T47D (cell line): ENCODE results near the gene INPP5A.

Experiments
- DNase-seq, 2 experiments: peaks; one replicate each; pipeline versions ENCODE4 v3.0.0 to v3.0.0-alpha.2; 2011 to 2012; ENCODE audit warnings: low read depth in 1 of 2, low spot score in 1 of 2
- JUND ChIP-seq: IDR thresholded peaks from 2 replicates; pipeline ENCODE4 v1.6.1; 2012; ENCODE audit warnings: low read depth
- in situ Hi-C: cut with HindIII; loops from 2 replicates; pipeline ENCODE4 v1.10.0; 2016; ENCODE audit warnings: low sequenced_read_pairs, low pct_unique_long_range_greater_than_20kb

The INPP5A gene

DNA sequence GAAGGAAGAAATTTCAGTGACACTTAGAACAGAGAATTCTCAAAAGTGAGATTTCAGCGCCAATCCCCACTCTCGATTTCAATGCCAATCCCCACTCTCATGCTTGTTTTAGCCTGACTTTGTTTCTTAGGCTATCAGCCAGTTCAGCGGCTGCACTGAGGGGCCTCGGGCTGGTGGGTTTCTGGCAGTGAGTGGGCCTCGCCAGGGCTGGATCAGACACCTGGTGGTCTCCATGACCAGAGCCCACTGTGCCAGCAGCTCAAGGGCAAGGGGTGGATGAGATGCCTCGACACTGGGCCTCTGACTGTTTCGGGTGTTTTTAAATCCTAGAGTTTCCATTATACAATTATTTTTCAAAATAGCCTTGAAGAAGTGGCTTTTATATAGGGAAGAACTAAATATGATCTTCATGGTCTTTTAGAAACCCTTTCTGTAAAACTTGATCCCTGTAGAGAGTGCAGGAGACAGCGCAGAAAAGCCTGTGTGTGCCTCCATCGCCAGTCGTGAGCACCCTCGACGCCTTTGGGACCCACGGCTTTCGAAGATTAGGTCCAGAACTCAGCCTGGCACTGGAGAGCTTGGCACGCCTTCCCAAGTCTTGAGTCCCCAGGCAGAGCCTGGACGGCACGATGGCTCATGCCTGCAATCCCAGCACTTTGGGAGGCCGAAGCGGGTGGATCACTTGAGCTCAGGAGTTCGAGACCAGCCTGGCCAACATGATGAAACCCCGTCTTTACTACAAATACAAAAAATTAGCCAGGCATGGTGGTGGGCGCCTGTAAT is 76.2 kb downstream of the INPP5A start:
- no peak for TF ChIP-seq JUND
- no peak for DNase-seq
- in situ Hi-C loops: no loop called here

GRCh38 chr10:132614431-132615340 is 77.1 kb downstream of the INPP5A start:
- in situ Hi-C loops: no loop called here
- no peak for DNase-seq
- no peak for TF ChIP-seq JUND

DNA sequence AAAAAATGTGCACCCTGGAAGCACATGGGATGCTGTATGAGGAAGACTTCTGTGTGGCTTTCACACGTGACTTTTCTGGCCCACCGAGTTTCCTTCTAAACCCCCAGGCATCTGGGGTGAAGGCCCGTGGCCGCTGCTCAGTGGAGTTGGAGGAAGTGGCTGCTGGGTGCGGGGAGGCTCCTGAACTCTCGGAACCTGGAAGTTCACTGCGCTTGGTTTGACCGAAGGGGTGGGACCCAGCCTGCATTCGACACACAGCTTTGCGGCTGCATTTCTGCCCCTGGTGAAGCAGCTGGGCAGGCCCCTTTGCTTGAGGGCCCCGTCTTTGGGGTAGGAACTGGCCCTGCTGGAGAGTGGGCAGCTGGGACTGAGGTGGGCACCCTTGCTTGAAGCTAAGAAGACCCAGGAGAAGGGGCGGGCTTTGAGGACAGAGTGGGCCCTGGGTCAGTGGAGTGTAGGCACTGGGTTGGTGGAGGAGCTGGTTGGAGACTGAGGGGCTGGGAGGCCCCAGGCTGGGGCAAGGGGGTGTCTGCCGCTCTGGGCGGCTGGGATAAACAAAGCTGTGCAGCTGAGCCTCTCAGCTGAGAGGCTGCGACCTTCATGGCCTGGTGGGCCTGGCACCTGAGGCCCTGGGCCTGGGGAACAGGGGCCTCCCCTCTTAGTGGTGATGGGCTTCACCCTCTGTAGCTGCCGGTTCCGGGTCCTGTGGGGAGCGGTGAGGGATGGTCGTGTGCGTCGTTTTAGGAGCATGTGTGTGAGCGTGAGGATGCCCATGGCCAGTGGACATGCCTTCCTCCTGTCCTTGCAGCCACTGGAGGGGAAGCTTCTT is 78.0 kb downstream of the INPP5A start:
- in situ Hi-C loops: no loop called here
- no peak for DNase-seq
- TF ChIP-seq JUND: no peak

GRCh38 chr10:132616170-132616995 is 78.8 kb downstream of the INPP5A start:
- DNase-seq: no peak
- no peak for TF ChIP-seq JUND
- in situ Hi-C loops: no loop called here

DNA sequence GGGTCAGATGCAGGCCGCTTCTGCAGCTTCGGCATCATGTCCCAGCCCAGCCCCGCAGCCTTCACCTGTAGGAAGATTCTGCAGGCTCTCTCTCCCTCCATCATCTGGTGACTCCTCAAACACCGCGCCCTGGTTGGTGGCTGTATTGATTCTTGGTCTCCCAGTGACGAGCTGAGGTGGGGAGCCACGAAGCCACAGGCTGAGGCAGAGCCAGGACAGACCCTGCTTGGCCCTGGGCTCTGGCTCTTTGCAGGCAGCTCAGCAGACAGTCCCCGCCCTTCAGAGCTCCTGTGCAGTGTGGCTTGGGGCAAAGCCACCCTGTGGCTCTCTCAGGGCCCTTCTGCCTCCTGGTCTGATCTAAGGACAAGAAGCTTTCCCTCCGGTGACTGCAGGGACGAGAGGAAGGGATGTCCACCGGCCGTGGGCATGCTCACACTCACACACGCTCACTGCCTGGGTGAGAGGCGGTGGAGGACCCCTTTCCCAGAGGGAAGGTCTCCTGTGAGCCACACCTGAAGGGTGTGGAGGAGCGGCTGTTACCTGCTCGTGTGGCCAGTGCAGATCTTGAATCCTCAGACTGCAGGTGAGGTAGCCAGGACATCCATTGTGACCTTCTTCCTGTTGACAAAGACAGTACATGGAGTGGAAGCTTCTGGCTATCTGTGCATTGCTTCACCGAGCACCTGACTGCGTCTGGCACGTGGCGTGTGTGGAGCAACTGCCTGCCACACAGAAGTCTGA is 79.6 kb downstream of the INPP5A start:
- in situ Hi-C loops: no loop called here
- DNase-seq: no peak
- TF ChIP-seq JUND: no peak

DNA sequence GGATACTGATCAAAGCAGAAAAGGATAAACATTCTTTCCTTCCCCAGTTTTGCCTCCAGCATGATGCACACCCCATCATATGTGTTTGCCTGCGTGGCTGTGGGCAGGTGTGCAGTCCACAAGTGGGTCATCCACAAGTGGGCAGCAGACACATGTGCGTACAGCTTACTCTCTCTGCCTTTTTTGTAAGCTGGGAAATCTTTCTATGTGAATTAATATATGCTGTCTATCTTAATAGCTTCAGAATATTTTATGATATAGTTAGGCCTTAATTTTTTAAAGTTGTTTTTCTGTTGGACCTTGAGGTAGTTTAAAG is 80.1 kb downstream of the INPP5A start:
- DNase-seq: no peak
- in situ Hi-C loops: no loop called here
- TF ChIP-seq JUND: no peak

DNA sequence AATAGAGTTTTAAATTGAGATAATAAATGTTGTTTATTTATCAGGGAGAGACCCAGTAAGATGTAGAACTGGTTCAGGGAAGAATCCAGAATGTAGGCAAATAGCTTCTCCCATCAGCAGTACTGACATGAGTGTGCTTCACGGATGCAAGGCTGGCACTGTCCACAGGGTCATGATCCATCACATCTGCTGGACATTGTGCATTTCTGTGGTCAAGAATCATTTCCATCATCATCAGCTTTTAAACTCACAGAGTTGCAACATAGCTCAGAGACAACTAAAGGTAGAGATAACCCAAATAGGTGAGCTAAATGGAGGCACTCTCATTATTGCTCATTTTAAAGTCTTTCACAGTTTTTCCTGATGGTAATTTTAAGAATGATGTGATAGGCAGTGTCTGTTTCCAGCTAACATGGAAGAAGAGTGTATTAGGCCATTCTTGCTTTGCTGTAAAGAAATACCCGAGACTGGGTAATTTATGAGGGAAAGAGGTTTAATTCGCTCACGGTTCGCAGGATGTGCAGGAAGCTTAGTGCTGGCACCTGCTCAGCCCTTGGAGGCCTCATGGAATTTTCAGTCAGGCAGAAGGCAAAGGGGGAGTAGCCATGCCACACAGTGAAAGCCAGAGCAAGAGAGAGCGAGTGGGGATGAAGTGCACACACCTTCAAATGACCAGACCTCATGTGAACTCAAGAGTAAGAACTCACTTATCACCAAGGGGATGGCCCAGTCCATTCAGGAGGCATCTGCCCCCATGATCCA is 80.8 kb downstream of the INPP5A start:
- in situ Hi-C loops: no loop called here
- DNase-seq: no peak
- no peak for TF ChIP-seq JUND

DNA sequence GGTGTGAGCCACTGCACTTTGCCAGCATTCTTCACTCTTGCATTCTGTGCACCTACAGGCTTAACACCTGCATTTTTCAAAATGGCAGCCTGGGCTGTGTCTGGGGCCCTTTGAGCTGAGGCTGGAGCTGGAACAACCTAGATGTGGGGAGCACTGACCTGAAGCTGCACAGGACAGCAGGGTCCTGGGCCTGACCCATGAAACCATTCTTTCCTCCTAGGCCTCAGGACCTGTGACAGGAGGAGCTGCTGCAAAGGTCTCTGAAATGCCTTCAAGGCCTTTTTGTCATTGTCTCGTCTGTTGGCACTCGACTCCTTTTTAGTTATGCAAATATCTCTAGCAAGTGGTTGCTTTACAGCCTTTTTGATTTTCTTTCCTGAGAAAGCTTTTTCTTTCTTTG is 82.3 kb downstream of the INPP5A start:
- in situ Hi-C loops: no loop called here
- no peak for TF ChIP-seq JUND
- no peak for DNase-seq

- in situ Hi-C loops: no loop called here
- no peak for TF ChIP-seq JUND
- no peak for DNase-seq
These were observed 86.7 kb downstream of the INPP5A start for GRCh38 chr10:132624061-132624846.

DNA sequence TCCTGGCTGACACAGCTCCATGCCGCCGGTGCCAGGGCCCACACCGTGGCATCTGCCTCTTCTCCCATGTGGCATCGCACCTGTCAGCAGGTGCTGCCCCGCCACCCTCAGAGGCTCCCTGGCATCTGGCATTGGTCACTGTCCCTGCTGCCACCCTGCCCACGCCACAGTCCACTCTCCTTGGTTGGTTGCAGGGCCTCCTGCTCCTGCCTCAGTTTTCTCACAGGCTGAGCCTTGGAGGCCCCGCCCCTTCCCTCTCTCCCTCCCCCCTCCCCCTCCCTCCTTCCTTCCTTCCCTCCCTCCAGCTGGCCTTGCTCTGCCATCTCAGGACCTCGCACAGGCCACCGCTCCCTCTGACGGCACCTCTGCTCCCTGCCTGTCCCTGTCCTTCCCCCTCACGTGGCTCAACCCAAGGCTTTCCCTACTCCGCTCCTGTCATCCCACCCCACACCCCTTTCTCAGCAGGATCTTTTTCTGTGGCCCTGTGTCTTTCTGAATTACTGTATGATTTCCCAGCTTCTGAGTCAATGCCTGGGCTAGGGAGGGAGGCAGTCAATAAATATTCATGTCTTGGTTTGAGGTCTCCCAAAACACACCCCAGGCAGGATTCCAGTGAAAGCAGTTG is 87.4 kb downstream of the INPP5A start:
- no peak for TF ChIP-seq JUND
- in situ Hi-C loops: no loop called here

More for the DNA sequence above, 87.4 kb downstream of the INPP5A start:
- no peak for DNase-seq
